C4-2B (cell line): ENCODE data around the gene ME3.
"Not testable (repeated sequence)": the region's sequence is repeated elsewhere in the genome, so short reads cannot be mapped to it uniquely, and the experiment has no call there.

Experiments used
- ZFX ChIP-seq: fragments of 450-650 bp; IDR thresholded peaks from 2 replicates; pipeline ENCODE4 v1.6.1; 2017
- TF ChIP-seq, protein P1 (sequence below): fragments of 450-650 bp; conservative IDR thresholded peaks from 2 replicates; pipeline ENCODE4 v1.5.1; 2017; ENCODE audit warnings: mild to moderate bottlenecking

DNA sequence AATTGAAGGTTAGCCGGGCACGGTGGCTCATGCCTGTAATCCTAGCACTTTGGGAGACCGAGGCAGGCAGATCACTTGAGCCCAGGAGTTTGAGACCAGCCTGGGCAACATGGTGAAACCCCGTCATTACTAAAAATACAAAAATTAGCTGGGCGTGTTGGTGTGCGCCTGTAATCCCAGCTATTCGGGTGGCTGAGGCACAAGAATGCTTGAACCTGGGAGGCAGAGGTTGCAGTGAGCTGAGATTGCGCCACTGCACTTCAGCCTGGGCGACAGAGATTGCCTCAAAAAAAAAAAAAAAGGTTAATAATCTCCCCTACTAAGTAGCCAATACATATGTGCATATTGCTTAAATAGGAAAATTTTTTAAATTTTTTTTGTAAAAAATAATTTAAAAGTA lies 255.5 kb downstream of the ME3 start:
- TF ChIP-seq, protein P1, sequence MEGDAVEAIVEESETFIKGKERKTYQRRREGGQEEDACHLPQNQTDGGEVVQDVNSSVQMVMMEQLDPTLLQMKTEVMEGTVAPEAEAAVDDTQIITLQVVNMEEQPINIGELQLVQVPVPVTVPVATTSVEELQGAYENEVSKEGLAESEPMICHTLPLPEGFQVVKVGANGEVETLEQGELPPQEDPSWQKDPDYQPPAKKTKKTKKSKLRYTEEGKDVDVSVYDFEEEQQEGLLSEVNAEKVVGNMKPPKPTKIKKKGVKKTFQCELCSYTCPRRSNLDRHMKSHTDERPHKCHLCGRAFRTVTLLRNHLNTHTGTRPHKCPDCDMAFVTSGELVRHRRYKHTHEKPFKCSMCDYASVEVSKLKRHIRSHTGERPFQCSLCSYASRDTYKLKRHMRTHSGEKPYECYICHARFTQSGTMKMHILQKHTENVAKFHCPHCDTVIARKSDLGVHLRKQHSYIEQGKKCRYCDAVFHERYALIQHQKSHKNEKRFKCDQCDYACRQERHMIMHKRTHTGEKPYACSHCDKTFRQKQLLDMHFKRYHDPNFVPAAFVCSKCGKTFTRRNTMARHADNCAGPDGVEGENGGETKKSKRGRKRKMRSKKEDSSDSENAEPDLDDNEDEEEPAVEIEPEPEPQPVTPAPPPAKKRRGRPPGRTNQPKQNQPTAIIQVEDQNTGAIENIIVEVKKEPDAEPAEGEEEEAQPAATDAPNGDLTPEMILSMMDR, result not testable (repeated sequence)
- not testable (repeated sequence) for TF ChIP-seq ZFX
